ENCODE measurements around the gene C12orf60.

C12orf60 gene

DNA sequence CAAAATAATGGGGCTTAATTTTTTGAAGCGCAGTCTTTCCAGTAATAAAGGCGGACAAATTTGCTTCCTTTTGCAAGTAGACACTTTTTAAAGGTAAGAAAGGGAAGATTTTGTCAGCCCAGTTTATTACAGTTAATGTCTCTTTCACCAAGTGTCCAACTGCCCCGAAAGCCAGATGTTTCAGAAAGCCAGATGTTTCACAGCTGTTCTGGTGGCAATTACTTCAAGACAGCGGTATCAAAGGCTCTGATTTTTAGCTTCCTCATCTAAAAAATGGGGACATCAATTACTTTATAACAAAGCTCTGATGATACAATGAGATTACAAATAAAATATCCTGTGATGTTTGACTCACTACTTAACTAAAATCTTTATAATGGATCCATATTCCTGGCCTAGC, 1.2 kb upstream of the C12orf60 start:
- H3K4me3 ChIP-seq (ENCODE audit: low read depth, low read length) = peak overlapping the region; percentile 98
- DNase-seq (ENCODE audit: low read depth, low spot score) = no peak
- in situ Hi-C loops (cut with HindIII; ENCODE audit: low sequenced_read_pairs) = no loop called here
- TF ChIP-seq, protein P1, sequence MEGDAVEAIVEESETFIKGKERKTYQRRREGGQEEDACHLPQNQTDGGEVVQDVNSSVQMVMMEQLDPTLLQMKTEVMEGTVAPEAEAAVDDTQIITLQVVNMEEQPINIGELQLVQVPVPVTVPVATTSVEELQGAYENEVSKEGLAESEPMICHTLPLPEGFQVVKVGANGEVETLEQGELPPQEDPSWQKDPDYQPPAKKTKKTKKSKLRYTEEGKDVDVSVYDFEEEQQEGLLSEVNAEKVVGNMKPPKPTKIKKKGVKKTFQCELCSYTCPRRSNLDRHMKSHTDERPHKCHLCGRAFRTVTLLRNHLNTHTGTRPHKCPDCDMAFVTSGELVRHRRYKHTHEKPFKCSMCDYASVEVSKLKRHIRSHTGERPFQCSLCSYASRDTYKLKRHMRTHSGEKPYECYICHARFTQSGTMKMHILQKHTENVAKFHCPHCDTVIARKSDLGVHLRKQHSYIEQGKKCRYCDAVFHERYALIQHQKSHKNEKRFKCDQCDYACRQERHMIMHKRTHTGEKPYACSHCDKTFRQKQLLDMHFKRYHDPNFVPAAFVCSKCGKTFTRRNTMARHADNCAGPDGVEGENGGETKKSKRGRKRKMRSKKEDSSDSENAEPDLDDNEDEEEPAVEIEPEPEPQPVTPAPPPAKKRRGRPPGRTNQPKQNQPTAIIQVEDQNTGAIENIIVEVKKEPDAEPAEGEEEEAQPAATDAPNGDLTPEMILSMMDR (IDR thresholded peaks at IDR 0.05; ENCODE audit: low read depth, low read length) = no peak

DNA sequence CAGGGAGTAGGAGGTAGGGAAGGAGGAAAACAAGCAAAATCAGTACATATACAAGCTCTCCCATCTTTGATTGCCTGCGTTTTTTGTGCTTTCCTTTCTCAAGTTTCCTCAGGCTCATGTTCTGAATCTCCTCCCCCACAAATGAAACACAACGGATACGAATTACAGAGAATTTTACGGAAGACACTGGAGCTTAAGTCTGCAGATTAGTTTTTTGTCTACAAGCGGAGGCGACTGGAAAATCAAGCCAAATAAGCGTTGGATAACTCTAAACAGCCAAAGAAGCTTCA, 804 bp upstream of the C12orf60 start:
- DNase-seq (ENCODE audit: low read depth, low spot score) = no peak
- in situ Hi-C loops (cut with HindIII; ENCODE audit: low sequenced_read_pairs) = no loop called here
- peak overlapping the region; percentile 98 for H3K4me3 ChIP-seq (ENCODE audit: low read depth, low read length)
- TF ChIP-seq, protein P1 (IDR thresholded peaks at IDR 0.05; ENCODE audit: low read depth, low read length) = no peak

- TF ChIP-seq, protein P1 (IDR thresholded peaks at IDR 0.05; ENCODE audit: low read depth, low read length) = no peak
- DNase-seq (ENCODE audit: low read depth, low spot score) = no peak
- in situ Hi-C loops (cut with HindIII; ENCODE audit: low sequenced_read_pairs) = no loop called here
- peak overlapping the region; percentile 98 for H3K4me3 ChIP-seq (ENCODE audit: low read depth, low read length)
These were observed 325 bp downstream of the C12orf60 start for GRCh38 chr12:14803830-14804160.

DNA sequence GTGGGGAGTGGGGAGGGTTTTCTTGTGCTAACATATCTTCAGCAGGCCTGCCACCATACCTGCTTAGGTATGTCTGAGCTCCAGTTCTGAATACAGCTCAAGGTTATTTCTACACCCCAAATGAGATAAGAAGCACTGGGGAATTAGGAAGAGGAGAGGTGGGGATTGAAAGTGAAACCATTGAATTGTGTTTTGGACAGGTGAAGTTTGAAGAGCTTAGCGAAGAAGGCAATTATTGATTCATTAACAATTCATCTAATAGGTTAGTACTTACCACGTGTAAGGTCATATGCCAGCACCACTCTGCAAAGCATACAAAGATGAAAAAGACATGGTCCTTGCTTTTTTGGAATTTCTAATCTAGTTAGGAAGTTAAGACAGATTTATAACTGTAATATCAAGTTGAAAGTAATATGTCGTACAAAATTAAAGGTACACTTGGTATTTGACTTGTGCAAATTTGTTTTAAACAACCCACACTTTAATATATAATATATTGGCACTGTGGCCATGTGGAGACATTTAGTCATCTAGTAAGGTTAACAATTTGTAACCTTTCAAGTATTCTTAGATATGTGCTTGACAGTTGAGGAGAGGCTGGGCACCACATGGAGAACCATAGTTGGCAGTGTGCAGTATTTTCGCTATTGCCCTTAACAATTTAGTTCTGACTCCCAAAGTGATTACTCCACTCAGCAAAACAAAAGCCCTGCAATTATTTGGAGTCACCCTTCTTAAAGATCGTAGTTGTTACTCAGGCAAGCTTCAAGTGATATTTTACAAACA, 6.9 kb downstream of the C12orf60 start:
- DNase-seq (ENCODE audit: low read depth, low spot score) = no peak
- no peak overlapping the region for H3K4me3 ChIP-seq (ENCODE audit: low read depth, low read length)
- in situ Hi-C loops (cut with HindIII; ENCODE audit: low sequenced_read_pairs) = no loop called here
- TF ChIP-seq, protein P1 (IDR thresholded peaks at IDR 0.05; ENCODE audit: low read depth, low read length) = no peak

GRCh38 chr12:14810953-14811483, 7.5 kb downstream of the C12orf60 start:
- peak; percentile 24 for DNase-seq (ENCODE audit: low read depth, low spot score)
- TF ChIP-seq, protein P1 (IDR thresholded peaks at IDR 0.05; ENCODE audit: low read depth, low read length) = peak; percentile 68
- no peak overlapping the region for H3K4me3 ChIP-seq (ENCODE audit: low read depth, low read length)
- in situ Hi-C loops (cut with HindIII; ENCODE audit: low sequenced_read_pairs) = no loop called here

- TF ChIP-seq, protein P1 (IDR thresholded peaks at IDR 0.05; ENCODE audit: low read depth, low read length) = no peak
- in situ Hi-C loops (cut with HindIII; ENCODE audit: low sequenced_read_pairs) = no loop called here
- no peak for DNase-seq (ENCODE audit: low read depth, low spot score)
- H3K4me3 ChIP-seq (ENCODE audit: low read depth, low read length) = no peak overlapping the region
These were observed 8.0 kb downstream of the C12orf60 start for GRCh38 chr12:14811486-14811885.
